Kidney epithelial cell (primary cell): ENCODE results near the gene PLPPR1. TPM values are rescaled to one million over a fixed set of nuclear protein-coding genes. Genes with fewer than 3 reads are reported as not detected.

Source experiments
- DNase-seq: peaks from one replicate; pipeline ENCODE4 v3.0.0-alpha.2; 2010; ENCODE audit warnings: low read depth
- H3K27me3 ChIP-seq: 2 replicates; pipeline ENCODE4 v1.6.0; 2011; ENCODE audit warnings: low read length; ENCODE audit not compliant: control insufficient read depth, insufficient read depth
- H3K36me3 ChIP-seq: 2 replicates; pipeline ENCODE4 v1.5.1; 2011; ENCODE audit warnings: low read length; ENCODE audit not compliant: control insufficient read depth, insufficient read depth
- H3K4me3 ChIP-seq: 2 replicates; pipeline ENCODE4 v1.5.1; 2011; ENCODE audit warnings: low read depth, mild to moderate bottlenecking, control low read depth, low read length
- total RNA-seq: library from RNA; depleted of rRNA; stranded (reverse); fragments of >200 nt; gene quantifications from 2 replicates; pipeline ENCODE4 v1.2.3, GENCODE V29; 2015
- TF ChIP-seq, protein P1 (sequence below): IDR thresholded peaks from 2 replicates; pipeline ENCODE4 v1.5.1; 2011; ENCODE audit warnings: mild to moderate bottlenecking, moderate library complexity, low read length, control low read depth, inconsistent platforms; ENCODE audit not compliant: insufficient read depth, poor library complexity, severe bottlenecking

The PLPPR1 gene
- total RNA-seq, 1 donor from 2014 or later = 0.08 TPM

DNA sequence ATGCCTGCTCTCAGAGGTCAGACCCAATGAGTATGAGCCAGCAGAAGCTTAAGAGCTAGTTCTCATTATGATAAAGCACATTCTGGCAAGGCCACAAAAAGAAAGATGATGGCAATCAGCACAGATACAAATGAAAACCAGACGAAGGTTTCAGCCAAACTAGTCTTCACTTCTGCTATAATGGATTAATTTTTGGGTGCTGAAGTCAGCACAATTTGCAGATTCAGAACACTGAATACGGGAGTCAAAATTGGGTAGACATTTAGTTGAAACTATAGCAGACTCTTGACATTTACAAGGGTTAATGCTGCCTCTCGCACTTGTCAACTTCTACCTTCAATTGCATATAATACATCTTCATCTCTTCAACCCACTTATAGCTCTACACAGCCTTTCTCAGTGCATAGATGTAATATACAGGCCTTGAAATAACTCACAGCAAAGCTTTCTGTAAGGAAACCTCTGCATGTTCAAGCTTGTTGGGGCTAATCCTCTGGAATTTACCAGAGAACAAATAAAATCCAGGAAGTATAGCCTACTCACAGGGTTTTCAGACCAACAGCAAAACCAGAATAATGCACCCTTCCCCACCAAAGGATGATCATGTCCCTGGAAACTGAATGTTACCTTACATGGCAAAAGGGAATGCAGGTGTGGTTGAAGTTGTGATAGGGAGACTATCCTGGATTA, 279.1 kb downstream of the PLPPR1 start:
- no peaks in the 10 kb centered on the region for H3K27me3 ChIP-seq
- no peaks in the 10 kb centered on the region for H3K36me3 ChIP-seq
- TF ChIP-seq, protein P1, sequence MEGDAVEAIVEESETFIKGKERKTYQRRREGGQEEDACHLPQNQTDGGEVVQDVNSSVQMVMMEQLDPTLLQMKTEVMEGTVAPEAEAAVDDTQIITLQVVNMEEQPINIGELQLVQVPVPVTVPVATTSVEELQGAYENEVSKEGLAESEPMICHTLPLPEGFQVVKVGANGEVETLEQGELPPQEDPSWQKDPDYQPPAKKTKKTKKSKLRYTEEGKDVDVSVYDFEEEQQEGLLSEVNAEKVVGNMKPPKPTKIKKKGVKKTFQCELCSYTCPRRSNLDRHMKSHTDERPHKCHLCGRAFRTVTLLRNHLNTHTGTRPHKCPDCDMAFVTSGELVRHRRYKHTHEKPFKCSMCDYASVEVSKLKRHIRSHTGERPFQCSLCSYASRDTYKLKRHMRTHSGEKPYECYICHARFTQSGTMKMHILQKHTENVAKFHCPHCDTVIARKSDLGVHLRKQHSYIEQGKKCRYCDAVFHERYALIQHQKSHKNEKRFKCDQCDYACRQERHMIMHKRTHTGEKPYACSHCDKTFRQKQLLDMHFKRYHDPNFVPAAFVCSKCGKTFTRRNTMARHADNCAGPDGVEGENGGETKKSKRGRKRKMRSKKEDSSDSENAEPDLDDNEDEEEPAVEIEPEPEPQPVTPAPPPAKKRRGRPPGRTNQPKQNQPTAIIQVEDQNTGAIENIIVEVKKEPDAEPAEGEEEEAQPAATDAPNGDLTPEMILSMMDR = no peak
- H3K4me3 ChIP-seq = no peak overlapping the region
- no peak for DNase-seq

DNA sequence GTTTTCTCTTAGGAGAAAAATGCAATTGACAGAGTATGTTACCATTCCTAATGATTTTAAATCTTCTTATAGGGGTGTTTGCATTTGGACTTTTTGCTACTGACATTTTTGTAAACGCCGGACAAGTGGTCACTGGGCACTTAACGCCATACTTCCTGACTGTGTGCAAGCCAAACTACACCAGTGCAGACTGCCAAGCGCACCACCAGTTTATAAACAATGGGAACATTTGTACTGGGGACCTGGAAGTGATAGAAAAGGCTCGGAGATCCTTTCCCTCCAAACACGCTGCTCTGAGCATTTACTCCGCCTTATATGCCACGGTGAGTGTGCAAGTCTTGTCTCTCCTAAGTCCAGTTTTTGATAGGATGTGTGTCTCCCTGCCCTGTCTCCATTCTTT, 280.6 kb downstream of the PLPPR1 start:
- no peak for DNase-seq

DNA sequence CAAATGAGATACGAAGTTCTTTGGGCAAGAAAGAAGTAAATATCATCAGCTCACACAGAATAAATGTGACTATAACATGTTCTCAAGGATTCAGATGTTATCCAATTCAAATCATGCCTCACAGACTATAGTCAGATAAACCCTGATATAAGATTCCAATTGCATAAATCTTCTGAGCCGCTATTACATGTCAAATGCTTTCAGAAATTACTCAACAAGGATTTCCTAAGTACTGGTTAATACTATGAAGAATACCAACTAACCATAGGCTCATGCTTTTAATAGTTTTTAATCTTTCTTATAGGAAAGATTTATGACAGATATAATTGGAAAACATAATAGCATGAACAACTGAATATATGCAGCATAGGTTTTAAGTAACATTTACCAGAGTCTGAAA, 282.7 kb downstream of the PLPPR1 start:
- Histone ChIP-seq H3K36me3 (no peaks in the 10 kb centered on the region), H3K4me3 (no peak overlapping the region), H3K27me3 (no peaks in the 10 kb centered on the region)
- TF ChIP-seq, protein P1 = no peak
- DNase-seq = no peak

More for the DNA sequence above, 280.6 kb downstream of the PLPPR1 start:
- TF ChIP-seq, protein P1 = no peak
- H3K27me3 ChIP-seq = no peaks in the 10 kb centered on the region
- no peak overlapping the region for H3K4me3 ChIP-seq
- no peaks in the 10 kb centered on the region for H3K36me3 ChIP-seq

DNA sequence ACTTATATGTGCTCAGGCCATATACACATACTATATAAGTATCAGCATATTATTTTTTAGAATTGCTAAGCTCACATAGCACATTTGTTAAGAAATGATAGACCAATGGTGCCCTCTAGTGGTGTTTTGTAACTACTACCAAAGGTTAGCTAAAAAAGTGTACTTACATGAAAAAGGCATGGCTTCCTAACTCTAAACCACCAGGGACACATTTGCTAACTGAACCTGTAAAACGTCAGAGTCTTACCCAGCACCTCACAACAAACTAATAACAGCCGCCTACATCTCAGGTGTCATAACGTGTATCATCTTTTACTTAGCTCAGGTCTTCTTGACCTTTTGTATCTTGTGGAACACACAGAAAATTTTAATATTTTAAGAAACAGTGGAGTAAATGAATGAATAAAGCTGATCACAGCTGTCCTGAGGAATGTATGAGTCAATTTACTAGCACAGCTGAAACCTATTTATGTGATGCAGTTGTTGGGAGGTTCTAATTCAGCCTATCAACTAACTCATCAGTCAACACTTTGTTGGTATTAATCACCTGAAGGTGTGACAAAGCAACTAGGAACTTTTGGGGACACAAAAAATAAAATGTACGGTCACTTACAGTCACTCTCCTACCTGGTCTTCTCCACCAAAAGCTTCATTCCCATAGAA, 283.4 kb downstream of the PLPPR1 start:
- no peak overlapping the region for H3K4me3 ChIP-seq
- H3K36me3 ChIP-seq = no peaks in the 10 kb centered on the region
- no peaks in the 10 kb centered on the region for H3K27me3 ChIP-seq
- TF ChIP-seq, protein P1 = peak; percentile 55
- peak; percentile 45 for DNase-seq

DNA sequence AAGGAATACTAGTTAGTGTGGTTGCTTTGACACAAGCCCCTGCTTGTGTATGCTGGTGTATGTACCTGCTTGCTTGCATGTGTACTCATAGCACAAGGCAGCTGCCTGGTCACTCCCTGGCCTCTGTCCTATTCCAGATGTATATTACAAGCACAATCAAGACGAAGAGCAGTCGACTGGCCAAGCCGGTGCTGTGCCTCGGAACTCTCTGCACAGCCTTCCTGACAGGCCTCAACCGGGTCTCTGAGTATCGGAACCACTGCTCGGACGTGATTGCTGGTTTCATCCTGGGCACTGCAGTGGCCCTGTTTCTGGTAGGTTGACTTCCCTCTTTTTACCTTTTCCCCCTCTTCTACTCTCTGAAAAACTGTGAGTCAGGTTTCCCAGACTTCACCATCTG, 284.1 kb downstream of the PLPPR1 start:
- H3K27me3 ChIP-seq = no peaks in the 10 kb centered on the region
- DNase-seq = no peak
- TF ChIP-seq, protein P1 = no peak
- H3K4me3 ChIP-seq = no peak overlapping the region
- H3K36me3 ChIP-seq = no peaks in the 10 kb centered on the region
